Stimulated activated CD4-positive, alpha-beta T cell treated with anti-CD3 and anti-CD28 coated beads, Interleukin-12 subunit alpha, Interleukin-12 subunit beta, amount 100 ng/mL, for 24 hours (primary cell): ENCODE data around the gene RASGRF1.
"Not testable (repeated sequence)": the region's sequence is repeated elsewhere in the genome, so short reads cannot be mapped to it uniquely, and the experiment has no call there.

Experiments used
- DNase-seq, 2 experiments: peaks; one replicate each; pipeline ENCODE4 v3.0.0-alpha.2; 2020; ENCODE audit warnings: low read depth in 2 of 2

RASGRF1 gene

GRCh38 chr15:79010278-79010677, 80.3 kb downstream of the RASGRF1 start:
- DNase-seq = no peak

- DNase-seq = no peak
These were observed 81.2 kb downstream of the RASGRF1 start for GRCh38 chr15:79009379-79009778.

DNA sequence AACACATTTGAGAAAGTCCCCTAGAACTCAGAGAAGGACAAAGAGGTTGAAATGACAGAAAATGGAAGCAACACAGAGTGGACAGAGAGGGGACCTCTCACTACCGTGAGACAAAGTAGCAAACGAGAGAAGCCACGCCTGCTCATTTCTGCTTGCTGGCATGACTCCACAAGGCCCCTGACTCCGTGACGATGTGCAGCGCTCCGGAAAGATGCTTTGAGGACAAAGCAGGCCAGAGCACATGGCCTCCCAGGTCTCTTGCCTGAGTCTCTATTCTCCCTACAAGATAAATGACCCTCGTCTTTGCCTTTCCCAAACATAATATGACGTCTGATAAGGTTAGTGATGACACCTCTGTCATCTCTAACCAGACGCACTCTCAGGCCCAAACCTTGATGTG, 81.9 kb downstream of the RASGRF1 start:
- DNase-seq = no peak

DNA sequence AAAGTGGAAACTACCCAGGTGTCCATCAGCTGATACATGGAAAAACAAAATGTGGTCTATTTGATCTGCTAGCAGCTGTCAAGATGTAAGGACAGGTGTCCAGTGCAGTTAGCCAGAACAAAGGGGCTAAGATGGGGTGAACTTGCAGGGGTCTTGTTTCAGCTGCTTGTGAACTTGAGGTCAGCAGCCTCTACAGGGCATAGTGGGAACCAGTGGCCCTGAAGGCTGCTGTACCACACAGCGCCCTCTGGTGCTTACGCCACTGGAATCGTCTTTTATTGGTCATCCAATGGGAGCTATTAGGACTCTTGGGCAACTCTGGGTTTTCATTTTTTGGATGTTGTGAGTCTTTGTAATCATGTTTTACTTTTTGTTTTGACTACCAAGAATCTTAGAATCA, 83.5 kb downstream of the RASGRF1 start:
- DNase-seq = no peak

- no peak for DNase-seq
These were observed 84.5 kb downstream of the RASGRF1 start for GRCh38 chr15:79006071-79006470.

- DNase-seq = no peak
These were observed 86.2 kb downstream of the RASGRF1 start for GRCh38 chr15:79004336-79004735.

DNA sequence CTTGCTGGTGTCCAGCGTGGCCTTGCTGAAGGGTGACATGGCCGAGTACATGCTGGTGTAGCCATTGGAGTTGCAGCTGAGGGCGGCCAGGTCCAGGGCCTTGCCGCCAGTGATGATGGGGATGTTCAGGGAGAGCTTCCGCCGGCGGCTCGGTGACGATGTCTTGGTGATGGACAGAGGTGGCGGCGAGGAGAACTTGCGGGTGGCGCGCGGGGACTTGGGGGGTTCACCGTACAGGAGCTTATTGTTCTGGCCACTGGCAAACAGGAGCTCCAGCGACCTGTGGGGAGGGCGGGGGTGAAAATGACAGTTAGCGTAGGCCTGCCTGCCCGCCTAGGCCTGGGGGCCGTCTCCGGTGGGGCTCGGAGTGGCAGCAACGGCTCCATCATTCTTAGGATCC, 86.7 kb downstream of the RASGRF1 start:
- no peak for DNase-seq

DNA sequence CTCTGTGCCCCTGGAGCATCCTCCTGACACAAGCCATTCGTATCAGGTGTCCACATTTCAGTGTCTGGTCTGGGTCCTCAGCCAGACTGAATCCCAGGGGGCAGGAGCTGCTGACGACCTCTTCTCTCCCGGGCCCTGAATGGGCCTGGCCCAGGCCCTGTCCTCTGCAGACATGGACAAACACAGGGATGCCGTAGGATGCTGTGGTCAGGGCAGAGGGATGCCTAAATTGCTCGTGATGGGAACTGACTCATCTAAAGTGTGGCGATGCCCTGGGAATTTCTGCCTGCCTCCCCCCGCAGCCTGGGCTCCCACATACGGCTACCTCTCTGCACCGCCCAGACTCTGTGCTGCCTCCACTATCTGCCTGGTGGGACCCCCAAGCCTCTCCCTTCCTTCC, 87.3 kb downstream of the RASGRF1 start:
- no peak for DNase-seq

GRCh38 chr15:79002581-79002980, 88.0 kb downstream of the RASGRF1 start:
- DNase-seq = no peak

DNA sequence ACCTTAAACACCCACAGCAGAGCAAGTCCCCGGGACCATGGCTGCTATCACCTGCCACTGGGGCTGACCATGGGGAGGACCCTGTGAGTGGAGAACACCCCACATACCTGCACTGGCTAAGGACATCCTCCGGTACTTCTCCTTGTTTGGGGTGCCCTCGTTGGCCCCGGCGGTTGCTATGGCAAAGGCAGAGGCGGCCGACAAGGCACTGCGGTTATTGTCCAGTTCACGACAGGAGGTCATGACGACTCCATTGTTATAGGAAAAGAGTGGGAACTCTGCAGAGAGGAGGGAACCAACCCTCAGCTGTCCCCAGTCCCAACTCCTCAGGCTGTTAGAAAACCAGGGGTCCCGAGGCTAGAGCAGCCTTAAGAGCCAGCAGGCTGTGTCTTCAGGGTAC, 90.9 kb downstream of the RASGRF1 start:
- DNase-seq = no peak

GRCh38 chr15:78998526-78998925, 92.1 kb downstream of the RASGRF1 start:
- no peak for DNase-seq

DNA sequence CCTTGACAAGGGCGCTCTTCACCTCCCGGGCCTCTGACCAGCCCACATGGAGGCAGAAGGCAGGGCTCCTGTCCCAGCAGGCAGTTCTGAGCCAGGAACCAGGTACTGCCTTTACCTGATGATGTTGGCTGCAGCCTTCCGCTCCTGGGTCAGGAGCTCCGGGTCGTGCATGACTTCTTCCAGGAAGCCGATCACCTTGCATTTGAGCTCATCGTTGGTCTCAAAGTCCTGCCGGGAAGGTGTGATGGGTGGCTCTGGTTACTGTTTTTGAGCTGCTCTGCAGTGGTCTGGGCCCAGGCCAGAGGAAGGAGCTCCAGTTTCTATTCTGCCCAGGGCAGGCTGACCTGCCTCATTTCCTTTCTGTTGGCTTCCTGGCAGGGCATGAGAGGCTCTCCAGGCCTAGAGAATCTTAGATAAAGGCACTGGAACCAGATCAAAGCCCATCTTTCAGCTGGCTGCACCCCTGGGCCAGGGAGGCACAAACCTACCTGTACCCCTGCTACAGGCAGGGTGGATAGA, 92.5 kb downstream of the RASGRF1 start:
- no peak for DNase-seq

GRCh38 chr15:78996894-78997275, 93.7 kb downstream of the RASGRF1 start:
- no peak for DNase-seq

- no peak for DNase-seq
These were observed 94.4 kb downstream of the RASGRF1 start for GRCh38 chr15:78995921-78996893.

- DNase-seq = not testable (repeated sequence)
These were observed 95.4 kb downstream of the RASGRF1 start for GRCh38 chr15:78995161-78995560.

DNA sequence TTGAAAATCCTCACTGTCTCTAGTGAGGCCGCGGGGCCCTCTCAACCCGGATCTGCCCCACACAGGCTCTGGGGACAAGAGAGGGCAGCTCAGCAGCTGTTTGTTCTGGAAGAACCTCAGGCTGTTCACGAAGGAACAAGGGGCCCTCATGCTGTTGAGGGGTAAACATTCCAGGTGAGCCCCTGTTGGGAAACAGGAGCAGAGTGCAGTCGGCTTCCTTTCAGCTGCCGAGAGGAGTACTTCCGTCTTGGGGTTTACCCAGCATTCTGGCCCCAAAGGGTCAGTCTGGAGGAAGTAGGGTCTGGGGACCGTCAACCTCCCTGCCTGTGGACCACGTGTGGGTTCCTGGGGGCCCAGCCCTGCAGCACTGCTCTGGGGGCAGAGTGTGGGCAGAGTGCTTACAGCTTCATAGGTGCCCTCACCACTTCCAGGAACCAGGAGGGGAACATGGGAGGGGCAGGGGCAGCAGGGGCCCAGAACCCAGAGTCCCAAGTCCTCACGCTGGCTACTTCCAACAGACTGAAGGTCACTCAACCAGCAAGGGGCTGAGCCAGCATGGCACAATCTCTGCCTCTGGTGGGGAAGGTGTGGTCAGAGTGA, 96.5 kb downstream of the RASGRF1 start:
- DNase-seq = no peak

DNA sequence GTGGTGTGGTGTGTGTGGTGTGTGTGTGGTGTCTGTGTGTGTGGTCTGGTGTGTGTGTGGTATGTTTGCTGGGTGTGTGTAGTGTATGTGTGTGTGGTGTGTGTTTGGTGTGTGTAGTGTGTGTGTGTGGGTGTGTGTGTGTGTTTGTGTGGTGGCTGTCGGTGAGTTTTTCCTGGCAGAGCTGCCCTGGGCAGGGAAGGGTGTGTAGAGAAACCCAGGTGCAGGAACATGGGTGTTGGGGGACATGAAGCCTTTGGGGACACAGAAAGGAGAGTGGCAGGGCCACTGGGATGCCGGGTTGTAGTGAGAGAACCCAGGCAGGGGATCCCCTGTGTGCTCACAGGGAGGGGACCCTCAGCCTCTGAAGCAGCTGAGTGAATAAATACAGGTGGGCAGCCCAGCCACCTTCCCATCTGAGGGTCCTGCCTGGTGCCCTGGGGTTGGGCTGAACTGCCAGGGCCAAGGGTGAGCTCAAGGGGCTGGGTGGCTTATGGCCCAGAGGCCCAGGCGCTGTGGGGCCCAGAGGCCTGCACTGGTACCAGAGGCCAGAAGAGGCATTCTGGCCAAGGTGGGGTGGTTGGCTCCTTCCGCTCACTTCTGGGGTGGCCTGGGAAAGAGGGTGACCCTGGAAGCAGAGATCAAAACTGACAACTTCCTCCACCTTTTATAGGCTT, 97.2 kb downstream of the RASGRF1 start:
- no peak for DNase-seq

GRCh38 chr15:78992416-78993256, 97.9 kb downstream of the RASGRF1 start:
- DNase-seq = no peak

- no peak for DNase-seq
These were observed 98.7 kb downstream of the RASGRF1 start for GRCh38 chr15:78991879-78992278.

GRCh38 chr15:78991476-78991875, 99.1 kb downstream of the RASGRF1 start:
- DNase-seq = no peak

GRCh38 chr15:78990278-78990677, 100.3 kb downstream of the RASGRF1 start:
- no peak for DNase-seq
